Hematopoietic multipotent progenitor cell (in vitro differentiated cells): ENCODE measurements around the gene TUBA3D. TPM values are rescaled to one million over a fixed set of nuclear protein-coding genes. Genes with fewer than 3 reads are reported as not detected.
"Not testable (repeated sequence)": the region's sequence is repeated elsewhere in the genome, so short reads cannot be mapped to it uniquely, and the experiment has no call there.

ENCODE experiments used
- DNase-seq, 3 donors: peaks; one replicate each; pipeline ENCODE4 v3.0.0-alpha.2; 2011 to 2015; ENCODE audit warnings: low read depth in 2 of 3, low spot score in 2 of 3
- total RNA-seq: library from RNA; depleted of rRNA; stranded (reverse); fragments of >200 nt; gene quantifications from one replicate; pipeline ENCODE4 v1.2.3, GENCODE V29; 2012

The TUBA3D gene
- total RNA-seq, 1 donor, result under 0.01 TPM

DNA sequence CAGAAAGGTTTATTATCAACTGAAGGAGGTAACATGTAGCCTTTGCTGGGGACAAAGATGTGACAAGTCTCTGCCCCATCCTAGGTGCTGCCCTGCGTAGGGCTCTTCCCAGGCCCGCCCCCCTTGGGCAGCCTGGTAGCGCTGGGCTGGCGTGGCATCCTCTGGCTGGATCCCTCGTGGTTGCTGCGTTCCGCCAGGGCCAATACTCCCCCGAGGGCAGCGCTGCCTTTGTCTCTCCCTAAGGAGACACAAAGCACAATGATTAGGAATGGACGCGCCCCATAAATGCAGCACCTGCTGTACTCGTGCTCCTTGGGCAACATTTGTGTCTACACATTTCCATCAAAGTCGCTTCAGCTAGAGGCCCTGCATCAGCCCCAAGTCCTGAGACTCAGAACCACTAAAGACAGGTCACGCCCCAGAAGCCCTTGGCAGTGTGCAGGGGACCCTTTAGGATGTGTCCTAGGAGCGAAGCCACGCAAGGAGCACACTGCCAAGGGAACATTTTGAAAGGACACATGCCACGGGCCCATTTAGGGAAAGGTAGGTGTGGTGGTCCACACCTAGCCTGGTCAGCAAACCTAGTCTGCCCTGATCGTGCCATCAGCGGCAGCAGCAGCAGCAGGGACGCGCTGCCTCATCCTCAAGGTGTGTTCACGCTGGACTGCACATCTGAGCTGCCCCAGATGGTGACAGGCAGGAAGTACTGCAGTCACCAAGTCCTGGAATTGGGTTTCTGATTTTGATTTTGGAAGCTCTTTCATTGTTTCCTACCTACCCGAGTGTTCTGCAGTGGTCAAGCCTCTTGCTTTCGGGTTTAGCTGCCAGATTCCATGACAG is 8.3 kb downstream of the TUBA3D start:
- DNase-seq, result not testable (repeated sequence)

DNA sequence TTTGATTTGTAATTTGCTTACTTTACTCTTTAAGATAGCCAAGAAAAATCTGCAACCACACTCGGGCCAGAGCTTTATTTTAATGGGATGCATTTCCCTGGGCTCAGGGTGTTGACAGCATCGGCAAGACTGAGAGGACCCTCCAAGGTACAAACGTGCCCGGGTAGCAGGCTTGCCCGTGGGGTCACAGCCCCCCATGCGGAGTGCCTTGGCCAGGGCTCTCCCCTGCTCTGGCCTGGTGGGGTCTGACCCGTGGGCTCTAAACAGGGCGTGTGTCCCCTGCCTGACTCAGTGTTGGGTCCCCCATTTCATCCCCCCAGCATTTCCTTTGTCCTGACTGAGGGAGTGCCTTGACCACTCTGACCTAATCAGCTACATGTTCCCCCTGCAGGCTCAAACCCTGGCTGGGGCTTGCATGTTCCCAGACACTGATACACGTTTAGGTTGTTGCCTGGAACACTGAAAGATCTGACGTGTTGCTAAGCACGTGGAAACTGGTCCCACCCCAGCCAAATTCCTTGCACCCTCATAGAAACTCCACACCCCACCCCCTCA is 9.1 kb downstream of the TUBA3D start:
- DNase-seq, result not testable (repeated sequence)

DNA sequence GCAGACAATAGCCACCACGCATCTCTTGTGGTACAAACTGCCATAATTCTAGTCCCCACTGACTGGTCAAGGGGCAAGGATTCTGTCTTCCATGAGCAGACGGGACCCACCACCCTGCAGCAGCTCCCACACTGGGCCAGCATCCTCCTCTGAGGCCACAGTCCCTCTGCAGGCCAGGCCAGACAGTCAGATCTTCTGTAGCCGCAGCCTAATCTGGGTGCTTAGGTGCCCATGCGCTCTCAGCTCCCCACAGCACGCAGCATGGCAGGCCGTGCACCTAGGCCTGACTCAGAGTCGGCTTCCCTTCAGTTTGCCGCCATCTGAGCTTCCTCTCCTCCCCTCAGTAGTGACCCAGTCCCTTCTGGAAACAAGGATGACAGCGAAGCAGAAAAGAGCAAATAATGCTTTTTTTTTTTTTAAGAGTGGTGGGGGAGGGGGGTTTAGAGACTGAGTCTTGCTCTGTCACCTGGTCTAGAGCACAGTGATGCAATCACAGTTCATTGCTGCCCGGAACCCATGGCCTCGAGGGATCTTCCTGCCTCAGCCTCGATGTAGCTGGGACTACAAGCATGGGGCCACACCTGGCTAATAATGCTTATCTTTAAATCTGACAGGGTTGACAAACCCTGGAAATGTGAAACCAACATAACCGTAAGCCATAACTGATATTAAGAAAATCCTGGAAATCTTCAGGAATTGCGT is 10.4 kb downstream of the TUBA3D start:
- DNase-seq, result not testable (repeated sequence)

DNA sequence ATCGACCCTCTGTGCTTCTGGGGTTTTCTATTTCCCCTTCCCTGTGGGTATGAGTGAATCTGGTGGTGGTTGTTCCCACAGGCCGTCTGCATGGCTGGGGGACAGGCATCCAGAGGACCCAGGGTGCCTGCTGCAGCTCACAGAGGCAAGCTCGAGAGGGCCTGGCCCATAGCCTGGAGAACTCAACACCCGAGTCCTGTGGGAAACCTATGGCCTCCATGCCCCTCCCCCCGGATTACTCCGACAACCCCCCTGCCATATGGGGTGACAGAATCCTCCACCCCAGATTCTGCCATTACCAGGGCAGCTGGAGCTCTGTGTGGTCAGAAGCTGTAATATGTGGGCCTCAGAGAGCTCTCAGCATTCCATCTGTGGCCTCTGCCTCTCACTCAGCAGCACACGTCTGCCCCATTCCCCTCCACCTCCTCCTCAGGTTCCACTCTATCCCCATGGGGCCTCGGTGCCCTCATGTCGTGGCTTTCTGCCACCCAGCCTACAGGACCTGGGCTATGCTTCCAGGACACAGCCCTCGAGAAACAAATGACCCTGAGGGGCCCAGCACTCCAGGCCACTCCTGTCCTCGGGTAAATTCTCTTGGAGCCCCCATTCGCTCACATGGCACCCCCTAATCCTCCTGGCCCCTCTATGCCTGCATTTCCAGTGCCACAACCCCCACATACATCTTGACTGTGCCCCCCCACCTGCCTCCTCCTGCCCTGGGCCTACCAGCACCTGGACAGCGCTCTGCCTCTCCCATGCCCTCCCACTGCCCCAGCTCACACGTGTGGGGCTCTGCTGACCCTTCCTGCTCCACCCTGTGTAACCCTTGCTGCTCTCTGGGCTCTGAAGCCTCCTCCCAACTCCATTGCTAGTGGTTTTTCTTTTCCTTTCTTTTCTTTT is 12.6 kb downstream of the TUBA3D start:
- DNase-seq, result no peak

DNA sequence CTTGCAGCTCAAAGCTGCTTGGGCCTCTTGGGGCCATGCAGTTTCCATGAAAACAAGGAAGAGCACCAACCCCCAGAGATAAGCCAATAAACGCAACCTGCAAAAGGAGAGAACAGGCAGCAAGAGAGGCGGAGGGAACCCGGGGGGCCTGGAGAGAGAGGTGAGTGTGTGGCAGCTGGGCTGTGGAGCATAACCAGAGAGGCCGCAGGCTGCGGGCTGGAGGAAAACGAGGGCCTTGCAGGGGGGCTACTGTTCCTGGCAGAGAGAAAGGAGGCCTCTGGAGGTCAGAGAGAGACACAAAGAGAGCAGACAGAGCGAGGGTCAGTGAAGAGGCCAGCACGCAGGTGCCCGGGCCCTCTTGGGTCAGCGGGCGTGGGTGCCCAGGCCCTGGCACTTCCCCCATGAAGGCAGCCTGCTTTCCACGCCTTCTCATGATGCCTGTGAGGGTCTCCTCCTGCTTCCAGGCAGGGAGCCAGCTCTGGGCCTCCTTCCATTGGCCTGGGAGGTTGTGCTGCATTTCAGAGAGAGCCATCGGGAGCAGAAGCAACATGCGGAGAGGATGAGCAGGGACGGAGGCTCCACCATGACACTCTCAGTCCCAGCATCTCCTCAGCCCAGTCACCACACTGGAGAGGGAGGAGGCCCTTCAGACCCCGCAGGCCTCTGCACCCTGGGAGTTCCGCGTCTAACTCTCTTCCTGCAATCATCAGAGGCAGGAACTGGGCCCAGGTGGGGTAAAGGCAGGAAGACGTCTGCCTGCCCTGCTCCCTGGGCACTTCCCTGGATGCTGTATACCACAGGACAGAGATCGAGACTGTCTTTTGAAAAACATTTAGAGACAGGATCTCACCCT is 14.9 kb downstream of the TUBA3D start:
- not testable (repeated sequence) for DNase-seq

DNA sequence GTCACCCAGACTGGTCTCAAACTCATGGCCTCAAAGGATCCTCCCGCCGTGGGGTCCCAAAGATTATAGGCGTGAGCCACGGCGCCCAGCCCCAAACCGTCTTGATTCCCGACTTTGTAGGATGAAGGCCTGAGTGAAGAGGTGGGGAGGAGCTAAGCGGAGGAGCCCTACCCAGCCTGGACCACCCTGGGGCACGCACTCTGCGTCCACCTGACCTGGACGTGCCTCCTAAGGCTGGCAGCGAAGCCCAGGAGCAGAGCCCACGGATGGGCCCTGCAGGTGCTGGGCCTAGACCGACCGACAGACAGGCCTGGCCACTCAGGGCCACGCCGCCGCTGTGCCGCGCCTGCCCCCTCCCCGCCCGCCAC is 15.5 kb downstream of the TUBA3D start:
- DNase-seq, result not testable (repeated sequence)

DNA sequence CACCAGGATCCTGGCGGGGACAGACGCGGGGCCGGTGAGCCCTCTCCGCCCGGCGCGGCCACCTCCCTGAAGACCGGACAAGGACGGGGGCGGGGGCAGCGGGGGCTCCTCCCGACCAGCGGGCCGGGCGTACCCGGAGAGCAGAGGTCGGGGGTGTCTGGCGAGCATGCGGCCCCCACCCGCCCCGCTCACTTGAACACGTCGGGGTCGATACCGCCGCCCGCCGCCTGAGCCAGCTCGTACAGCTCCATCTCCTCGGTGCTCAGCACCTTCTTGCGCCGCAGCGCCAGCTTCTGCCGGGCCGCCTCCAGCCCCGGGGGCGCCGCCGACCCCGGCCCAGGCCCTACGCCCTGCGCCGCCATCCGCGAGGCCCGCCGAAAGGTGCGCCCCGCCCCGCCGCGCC is 16.1 kb downstream of the TUBA3D start, which contains the start of gene MZT2A:
Gene MZT2A, minus strand, starts transcription at position 383 of the 403 bp plus-strand sequence. Its CDS starts 21 bp downstream, at position 362.
- not testable (repeated sequence) for DNase-seq

DNA sequence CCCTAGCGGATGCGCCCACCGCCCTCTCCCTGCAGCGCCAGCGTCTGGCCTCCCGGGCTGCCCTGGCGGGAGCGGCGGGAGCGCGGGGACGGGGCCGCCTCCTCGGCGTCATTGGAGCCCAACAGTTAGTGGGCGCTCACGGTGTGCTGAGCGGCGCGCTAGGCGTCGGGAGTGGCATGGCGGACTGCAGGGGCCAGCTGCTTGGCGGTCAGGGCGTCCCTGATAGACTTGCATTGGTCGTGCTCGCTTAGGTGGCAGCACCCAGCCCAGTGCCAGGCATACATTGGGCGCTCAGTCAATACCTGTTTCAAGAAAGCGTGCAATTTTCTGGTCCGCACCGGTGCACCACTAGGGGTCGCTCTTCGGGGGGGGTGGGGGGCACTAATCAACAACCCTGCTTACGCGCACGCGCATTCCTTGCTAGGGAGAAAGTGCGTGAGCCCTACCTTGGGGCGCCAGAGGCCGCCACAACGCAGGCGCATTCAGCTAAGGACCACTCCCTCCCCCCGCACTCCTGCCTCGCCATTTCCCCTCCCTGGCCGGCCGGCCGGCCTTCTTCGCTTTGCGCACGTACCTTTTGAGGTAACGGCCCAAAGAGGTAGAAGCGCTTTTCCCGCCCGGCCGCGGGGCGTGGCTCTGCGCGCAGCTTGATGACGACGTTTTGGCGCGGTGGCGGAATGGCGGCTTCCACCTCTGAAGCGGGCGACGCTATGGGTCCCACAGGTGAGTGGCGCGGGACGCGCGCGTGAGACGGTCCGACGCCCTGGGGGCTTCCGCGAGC is 16.7 kb downstream of the TUBA3D start:
- DNase-seq, result peak; percentile 92 to 98 (median 96)

DNA sequence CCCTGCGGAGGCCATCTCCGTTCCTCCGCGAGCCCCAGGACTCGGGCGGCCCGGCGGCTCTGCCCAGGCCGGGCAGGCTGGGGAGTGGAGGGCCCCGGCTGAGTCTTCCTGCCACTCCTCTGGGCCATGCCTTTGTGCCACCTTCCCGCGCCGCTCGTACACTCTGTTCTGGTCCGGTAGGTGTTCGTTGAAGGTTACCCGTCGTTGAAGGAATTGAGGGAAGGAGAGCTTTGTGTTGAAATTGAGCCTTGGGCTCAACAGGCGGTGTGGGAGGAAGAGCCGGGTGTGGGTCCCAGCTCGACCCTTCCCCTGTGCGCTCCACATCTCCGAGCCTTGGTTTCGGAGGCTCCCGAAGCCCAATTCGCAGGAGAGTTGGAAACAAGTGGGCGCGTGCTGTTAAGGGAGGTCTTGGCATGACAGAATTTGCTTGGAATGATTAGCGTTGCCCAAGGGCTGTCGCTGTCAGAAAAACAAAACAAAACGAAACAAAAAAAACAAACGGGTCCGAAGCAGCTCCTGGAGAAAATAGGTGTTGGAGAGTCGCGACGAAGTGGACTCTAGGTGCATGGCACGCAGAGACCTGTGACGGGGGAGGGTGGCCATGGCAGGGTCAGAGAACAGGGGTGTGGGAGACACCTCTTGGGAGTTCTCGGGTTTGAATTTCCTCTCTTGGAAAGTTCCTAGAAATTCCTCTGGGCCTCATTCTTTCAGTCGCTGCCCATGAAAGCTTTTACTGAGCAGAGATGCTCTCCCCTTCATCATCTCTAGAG is 17.5 kb downstream of the TUBA3D start:
- DNase-seq, result no peak

DNA sequence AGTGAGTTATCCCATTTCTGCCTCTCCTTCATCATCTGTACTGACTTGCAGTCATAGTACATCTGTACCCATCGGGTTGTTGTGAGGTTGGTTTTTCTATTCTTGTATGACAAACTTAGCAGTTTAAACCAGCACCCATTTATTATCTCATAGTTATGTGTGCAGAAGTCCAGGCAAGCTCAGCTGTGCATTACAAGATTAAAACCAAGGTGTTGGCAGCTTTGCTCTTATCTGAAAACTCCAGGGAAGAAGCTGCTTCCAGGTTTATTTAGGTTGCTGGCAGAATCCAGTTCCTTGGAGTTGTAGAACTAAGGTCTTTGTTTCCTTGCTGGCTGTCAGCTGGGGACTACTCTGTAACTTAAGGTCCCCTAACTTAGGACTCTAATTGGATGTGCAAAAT is 19.6 kb downstream of the TUBA3D start:
- DNase-seq, result not testable (repeated sequence)

DNA sequence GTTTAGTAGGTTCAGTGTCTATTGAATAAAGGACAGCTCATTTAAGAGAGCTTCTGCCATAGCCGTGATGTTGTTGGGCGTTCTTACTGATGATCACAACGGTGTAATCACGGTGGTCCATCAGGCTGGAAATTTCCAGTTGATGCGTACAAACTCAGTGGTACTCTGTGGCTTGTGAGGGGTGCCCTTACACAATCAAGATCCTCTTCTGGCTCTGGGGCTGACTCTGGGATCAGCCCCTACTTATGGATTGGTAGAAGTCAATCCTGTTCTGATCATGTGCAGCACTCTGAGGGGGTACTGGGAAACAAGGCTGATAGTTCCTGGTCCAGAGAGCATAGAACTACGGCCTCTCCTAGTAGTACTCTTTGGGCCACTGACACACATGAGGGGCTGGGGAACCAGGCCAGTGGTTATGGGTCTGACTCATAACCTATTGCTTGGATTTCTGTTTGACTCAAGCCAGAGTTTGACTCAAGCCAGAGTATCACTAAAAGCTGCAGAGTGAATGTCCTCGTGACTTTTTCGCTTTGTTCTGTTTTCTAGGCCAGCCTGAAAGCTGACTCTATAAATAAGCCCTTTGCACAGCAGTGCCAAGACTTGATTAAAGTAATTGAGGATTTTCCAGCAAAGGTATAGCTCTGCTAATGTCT is 22.5 kb downstream of the TUBA3D start:
- DNase-seq, result not testable (repeated sequence)

DNA sequence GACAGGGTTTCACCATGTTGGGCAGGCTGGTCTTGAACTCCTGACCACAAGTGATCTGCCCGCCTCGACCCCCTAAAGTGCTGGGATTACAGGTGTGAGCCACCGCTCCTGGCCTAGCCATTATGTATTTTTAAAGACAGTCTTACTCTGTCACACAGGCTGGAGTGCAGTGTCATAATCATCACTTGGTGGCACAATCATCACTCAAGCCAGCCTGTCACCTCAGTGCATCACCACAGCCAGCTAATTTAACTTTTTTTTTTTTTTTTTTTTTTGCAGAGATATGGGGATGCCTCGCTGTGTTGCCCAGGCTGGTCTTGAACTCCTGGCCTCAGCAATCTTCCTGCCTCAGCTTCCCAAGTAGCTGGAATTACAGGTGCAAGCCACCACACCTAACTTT is 27.7 kb downstream of the TUBA3D start:
- not testable (repeated sequence) for DNase-seq

DNA sequence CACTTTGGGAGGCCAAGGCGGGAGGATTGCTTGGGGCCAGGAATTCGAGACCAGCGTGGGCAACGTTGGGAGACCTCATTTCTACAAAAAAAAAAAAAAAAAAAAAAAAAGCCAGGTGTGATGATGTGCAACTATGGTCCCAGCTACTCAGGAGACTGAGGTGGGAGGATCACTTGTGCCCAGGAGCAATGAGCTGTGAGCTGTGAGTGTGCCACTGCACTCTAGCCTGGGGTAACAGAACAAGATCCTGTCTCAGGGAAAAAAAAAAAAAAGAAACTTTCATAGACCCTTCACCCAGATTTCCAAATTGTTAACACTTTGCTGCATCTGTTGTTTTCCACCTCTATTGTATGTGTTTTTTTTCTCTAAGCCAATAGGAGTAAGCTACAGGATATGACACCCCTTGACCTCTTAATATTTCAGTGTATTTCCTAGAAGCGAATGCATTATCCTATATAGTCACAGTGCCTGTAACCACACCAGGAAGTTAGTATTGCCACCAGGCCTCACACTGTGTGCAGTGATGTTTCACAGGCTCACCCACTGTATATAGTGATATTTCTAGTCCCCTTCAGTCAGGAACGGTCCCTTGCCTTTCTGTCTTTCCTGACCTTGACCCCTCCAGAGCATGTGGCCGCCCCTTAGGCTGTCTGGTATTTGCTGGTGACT is 28.3 kb downstream of the TUBA3D start:
- not testable (repeated sequence) for DNase-seq

DNA sequence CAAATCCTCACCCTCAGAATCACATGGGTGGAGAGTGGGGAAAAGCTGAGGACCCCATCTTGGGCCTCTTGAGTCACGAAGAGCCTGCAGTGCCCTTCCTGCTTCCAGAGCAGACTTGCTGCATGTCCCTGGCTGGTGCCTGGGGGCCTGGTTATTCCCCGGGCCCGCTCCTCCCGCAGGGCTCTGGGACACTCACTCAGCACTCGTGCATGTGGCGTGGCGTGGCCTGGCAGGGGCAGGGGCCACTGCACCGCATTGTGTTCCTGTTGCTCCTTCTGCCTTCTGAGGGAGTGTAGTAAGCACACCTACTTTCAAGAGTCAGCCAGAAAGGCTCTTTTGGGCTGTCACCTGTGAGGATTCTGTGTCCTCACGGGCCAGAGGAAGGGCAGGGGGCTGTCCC is 33.7 kb downstream of the TUBA3D start:
- DNase-seq, result no peak

DNA sequence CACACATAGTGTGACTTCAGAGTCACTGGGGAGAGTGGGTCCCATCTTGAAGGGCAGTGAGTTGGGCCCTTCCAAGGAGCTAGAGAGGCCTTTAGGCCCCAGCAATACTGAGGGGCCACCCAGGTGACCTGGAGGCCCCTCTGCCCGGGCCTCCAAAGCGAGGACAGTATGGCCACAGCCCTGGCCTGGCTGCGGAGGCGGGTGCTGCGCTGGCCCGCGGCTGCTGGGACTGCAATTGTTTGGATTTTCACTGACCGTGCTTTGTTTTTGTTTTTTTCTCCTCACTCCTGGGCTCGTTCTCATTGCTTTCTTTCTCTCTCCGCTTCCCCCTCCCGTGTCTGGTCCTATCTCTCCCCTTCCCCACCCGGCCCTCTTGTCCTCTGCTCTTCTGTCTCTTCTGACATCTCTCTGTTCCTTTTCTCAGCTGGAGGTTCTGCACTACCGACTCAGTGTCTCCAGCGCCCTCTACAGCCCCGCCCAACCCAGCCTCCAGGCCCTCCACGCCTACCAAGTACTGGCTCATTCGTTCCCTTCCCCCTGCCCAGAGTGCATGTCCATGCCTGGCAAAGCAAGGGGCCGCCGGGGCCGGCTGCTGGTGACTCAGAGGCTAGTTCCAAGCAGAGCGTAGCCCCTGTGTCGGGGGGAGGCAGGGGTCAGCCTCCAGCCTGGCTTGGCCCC is 35.5 kb downstream of the TUBA3D start:
- not testable (repeated sequence) for DNase-seq
